Right cardiac atrium (tissue), 5 donors: ENCODE measurements around the gene RSRC1. TPM values are rescaled to one million over a fixed set of nuclear protein-coding genes. Genes with fewer than 3 reads are reported as not detected.
"Not testable (repeated sequence)": the region's sequence is repeated elsewhere in the genome, so short reads cannot be mapped to it uniquely, and the experiment has no call there.

Experiments
- ATAC-seq, 2 donors: fragments of 200-7000 bp; cut with Tn5 transposase; one replicate each; pipeline versions ENCODE4 v1.8.0 to v1.9.1; 2020; ENCODE audit warnings: moderate library complexity in 2 of 2, mild to moderate bottlenecking in 1 of 2
- DNase-seq, 3 donors: peaks; one replicate each; pipeline ENCODE4 v3.0.0-alpha.2; 2020
- H3K27ac ChIP-seq: one replicate; pipeline ENCODE4 v1.5.1; 2013; ENCODE audit warnings: mild to moderate bottlenecking, low read length, control low read depth, moderate library complexity
- H3K27me3 ChIP-seq: one replicate; pipeline ENCODE4 v1.6.1; 2013; ENCODE audit not compliant: control insufficient read depth, insufficient read depth
- H3K4me1 ChIP-seq: one replicate; pipeline ENCODE4 v1.6.1; 2013; ENCODE audit warnings: low read length; ENCODE audit not compliant: control insufficient read depth, insufficient read depth
- H3K4me3 ChIP-seq: one replicate; pipeline ENCODE4 v1.5.1; 2013; ENCODE audit warnings: low read length, control low read depth
- H3K9me3 ChIP-seq: one replicate; pipeline ENCODE4 v1.6.1; 2013; ENCODE audit warnings: low read length; ENCODE audit not compliant: control insufficient read depth
- WGBS: extraction: QIAGEN DNeasy Blood & Tissue Kit; methylation state at CpG from one replicate; pipeline ENCODE4 v1.1.7; 2013; 5-methylcytosine and 5-hydroxymethylcytosine counted together
- intact Hi-C, 4 donors: fragments of 100-400 bp; cut with DNase I; formaldehyde crosslinking; loops; one replicate each; pipeline versions ENCODE4 v1.11.0 to v1.14.0; 2022 to 2023
- polyA plus RNA-seq: library from polyadenylated mRNA; stranded (reverse); fragments of 200-250 nt; gene quantifications from one replicate; pipeline ENCODE4 v1.2.3, GENCODE V29; 2013
- total RNA-seq, 4 donors: library from RNA; stranded (reverse); fragmentation: NEBNext Ultra II Directional; extraction: Animal tissue kit (Norgen Biotek cat#: 25700); gene quantifications; one replicate each; pipeline ENCODE4 v1.2.1, GENCODE V29; 2021
- donor health status: healthy with polysubstance abuse.
- donor health status: DM: no; HTN: yes; CAD: no.
- donor health status: DM: no; HTN: no; CAD: no.
- donor health status: DM: no; HTN: yes; CAD: no; lungs with severe emphysema.
- donor health status: DM: yes; HTN: yes; CAD: no.

The RSRC1 gene
- total and polyA plus RNA-seq, 5 donors, result 23.0 to 31.0 (median 28.2) TPM

DNA sequence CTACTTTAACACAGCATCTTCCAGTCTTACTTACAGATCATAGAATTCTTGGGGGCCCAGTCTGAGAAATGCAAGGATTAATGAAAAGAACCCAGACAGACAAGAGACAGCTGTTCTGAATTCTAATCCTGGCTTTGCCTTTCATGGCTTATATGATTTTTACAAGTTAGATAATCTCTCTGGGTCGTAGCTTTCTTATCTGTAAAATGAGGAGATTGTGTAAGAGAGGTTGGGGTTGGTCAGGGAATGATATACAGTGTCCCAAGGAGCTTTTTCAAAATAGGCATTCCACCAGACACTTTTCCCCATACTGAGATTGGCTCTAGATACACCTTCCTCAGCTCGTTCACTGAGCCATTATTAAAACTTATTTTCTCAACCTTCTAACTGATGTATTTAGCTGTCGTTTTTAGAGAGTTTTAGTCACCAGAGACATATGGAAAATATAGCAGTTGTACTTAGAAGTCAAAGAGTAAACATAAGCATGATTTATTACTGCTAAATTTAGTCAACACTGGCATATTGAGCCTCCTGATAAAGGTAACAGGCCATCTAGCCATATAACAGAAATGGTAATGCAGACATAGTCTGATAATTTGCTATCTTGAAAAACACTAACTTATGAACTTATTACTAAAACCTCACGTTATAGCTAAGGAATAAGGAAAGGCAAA, 298.1 kb downstream of the RSRC1 start:
- WGBS, result 55% methylated on average over 4 of the region's 4 CpGs
- Histone ChIP-seq H3K9me3 (no peaks in the 10 kb centered on the region), H3K4me1 (no peaks in the 10 kb centered on the region), H3K4me3 (no peak overlapping the region), H3K27me3 (no peaks in the 10 kb centered on the region), H3K27ac (no peak overlapping the region)
- no peak for DNase-seq
- intact Hi-C loops, result no loop called here
- no peak for ATAC-seq

- H3K9me3 ChIP-seq, H3K27ac ChIP-seq, ATAC-seq, DNase-seq, H3K4me1 ChIP-seq, H3K4me3 ChIP-seq, H3K27me3 ChIP-seq, intact Hi-C loops: not testable (repeated sequence)
- 80% methylated on average over 5 of the region's 5 CpGs for WGBS
Observed at GRCh38 chr3:158408518-158408897, 298.6 kb downstream of the RSRC1 start.

GRCh38 chr3:158418035-158418434, 308.1 kb downstream of the RSRC1 start:
- no peak for DNase-seq
- no peak overlapping the region for H3K4me3 ChIP-seq
- intact Hi-C loops, result no loop called here
- H3K9me3 ChIP-seq, result no peaks in the 10 kb centered on the region
- H3K27ac ChIP-seq, result no peak overlapping the region
- no peaks in the 10 kb centered on the region for H3K4me1 ChIP-seq
- ATAC-seq, result no peak
- no peaks in the 10 kb centered on the region for H3K27me3 ChIP-seq

GRCh38 chr3:158419820-158420653, 310.1 kb downstream of the RSRC1 start:
- DNase-seq, result no peak
- no peaks in the 10 kb centered on the region for H3K9me3 ChIP-seq
- no peak overlapping the region for H3K27ac ChIP-seq
- 91% methylated on average over 5 of the region's 5 CpGs for WGBS
- no peak for ATAC-seq
- H3K4me3 ChIP-seq, result no peak overlapping the region
- intact Hi-C loops, result no loop called here
- no peaks in the 10 kb centered on the region for H3K4me1 ChIP-seq
- H3K27me3 ChIP-seq, result no peaks in the 10 kb centered on the region

- no peaks in the 10 kb centered on the region for H3K27me3 ChIP-seq
- no peak for ATAC-seq
- intact Hi-C loops, result no loop called here
Observed at GRCh38 chr3:158420654-158421396, 310.9 kb downstream of the RSRC1 start.

DNA sequence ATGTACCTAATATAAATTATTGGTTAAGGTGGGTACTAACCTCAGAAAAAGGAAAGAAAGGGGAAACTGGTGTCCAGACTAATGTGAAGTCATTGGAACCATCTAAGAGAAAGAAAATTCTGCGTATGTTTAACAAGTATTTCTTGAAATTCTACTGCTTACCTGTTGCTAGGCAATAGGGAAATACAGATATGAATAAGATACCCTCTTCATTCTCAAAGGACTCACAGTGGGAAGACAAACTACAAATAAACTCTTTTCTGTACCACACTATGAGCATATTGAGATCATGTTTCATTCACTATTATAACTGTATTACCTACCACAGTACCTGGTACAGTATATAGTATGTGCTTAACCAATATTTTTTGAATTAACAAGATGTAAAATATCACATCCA, 320.6 kb downstream of the RSRC1 start:
- no peak for DNase-seq
- intact Hi-C loops, result loop anchor here in 3 of 4 donors (5.0 to 10.0 kb wide), 3 partner anchors 813 to 818 kb away; no protein-coding TSS in a partner anchor
- no peaks in the 10 kb centered on the region for H3K9me3 ChIP-seq
- H3K4me3 ChIP-seq, result no peak overlapping the region
- no peaks in the 10 kb centered on the region for H3K4me1 ChIP-seq
- H3K27ac ChIP-seq, result no peak overlapping the region
- WGBS, result 89% methylated on average over 1 of the region's 1 CpG
- no peak for ATAC-seq
- H3K27me3 ChIP-seq, result no peaks in the 10 kb centered on the region

More at GRCh38 chr3:158420654-158421396, 310.9 kb downstream of the RSRC1 start:
- no peak for DNase-seq
- Histone ChIP-seq H3K4me1 (no peaks in the 10 kb centered on the region), H3K4me3 (no peak overlapping the region), H3K27ac (no peak overlapping the region), H3K9me3 (no peaks in the 10 kb centered on the region)
- WGBS, result 87% methylated on average over 3 of the region's 3 CpGs

- Histone ChIP-seq H3K27me3 (no peaks in the 10 kb centered on the region), H3K9me3 (no peaks in the 10 kb centered on the region), H3K4me1 (no peaks in the 10 kb centered on the region), H3K27ac (no peak overlapping the region), H3K4me3 (no peak overlapping the region)
- ATAC-seq, result no peak
- intact Hi-C loops, result loop anchor here in 3 of 4 donors (5.0 to 10.0 kb wide), 3 partner anchors 814 to 819 kb away; no protein-coding TSS in a partner anchor
- DNase-seq, result no peak
Observed at GRCh38 chr3:158430968-158431367, 321.1 kb downstream of the RSRC1 start.

DNA sequence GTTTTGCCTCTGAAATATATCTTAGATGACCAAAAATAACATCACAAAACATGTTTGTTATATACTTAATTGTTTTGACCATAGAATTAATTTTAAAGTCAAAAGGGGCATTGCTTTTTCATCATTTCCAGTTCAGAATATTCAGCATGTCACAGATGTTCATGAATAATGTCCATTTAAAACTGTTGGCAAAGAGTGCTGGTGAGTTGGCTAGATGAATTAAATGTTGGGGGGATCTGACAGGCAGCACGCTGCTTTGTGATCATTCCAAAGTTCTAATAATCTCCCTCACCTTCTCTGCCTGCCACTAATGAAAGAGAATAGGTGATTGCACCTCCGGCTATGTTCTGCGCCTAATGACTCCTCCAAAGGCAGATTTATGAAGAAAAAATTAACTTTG, 321.9 kb downstream of the RSRC1 start:
- Histone ChIP-seq H3K9me3 (no peaks in the 10 kb centered on the region), H3K4me1 (no peaks in the 10 kb centered on the region), H3K27ac (no peak overlapping the region), H3K4me3 (no peak overlapping the region), H3K27me3 (no peaks in the 10 kb centered on the region)
- ATAC-seq (no peak), DNase-seq (no peak)
- WGBS, result 92% methylated on average over 3 of the region's 3 CpGs
- intact Hi-C loops, result loop anchor here in 3 of 4 donors (5.0 to 10.0 kb wide), 3 partner anchors 815 to 820 kb away; no protein-coding TSS in a partner anchor

DNA sequence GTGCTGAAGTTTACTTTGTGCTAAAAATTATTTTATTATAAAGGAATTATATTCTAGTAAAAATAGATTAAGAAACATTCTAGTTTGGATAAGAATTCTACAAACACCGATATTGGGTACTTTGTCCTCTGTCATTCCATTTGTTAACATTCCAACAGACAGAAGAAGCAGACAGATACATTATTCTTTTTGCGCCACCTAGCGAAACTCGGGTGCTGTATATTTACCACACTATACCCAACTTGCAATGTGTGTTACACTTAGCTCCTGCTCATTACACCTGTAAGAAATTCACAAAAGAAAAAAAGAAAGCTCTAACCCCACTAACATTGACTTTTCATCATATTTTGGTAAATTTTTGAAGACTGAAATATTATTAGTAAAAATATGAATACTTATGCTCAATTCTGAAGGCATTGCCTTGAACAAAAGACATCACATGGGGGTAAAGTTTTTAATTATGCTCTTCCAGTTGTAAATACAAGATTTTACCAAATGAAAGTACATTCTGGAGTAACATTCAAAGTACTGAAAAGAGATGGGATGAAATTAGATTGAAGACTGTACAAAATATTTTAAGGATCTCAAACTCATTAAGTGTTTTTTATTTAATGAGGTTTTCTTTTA, 324.6 kb downstream of the RSRC1 start:
- ATAC-seq (peak; percentile 81 to 86), DNase-seq (peak in 2 of 3 donors; percentile 44 to 78)
- intact Hi-C loops, result loop anchor here (5.0 to 10.0 kb wide), 3 partner anchors 817 to 822 kb away; no protein-coding TSS in a partner anchor
- no peak overlapping the region for H3K4me3 ChIP-seq
- no peaks in the 10 kb centered on the region for H3K4me1 ChIP-seq
- H3K9me3 ChIP-seq, result no peaks in the 10 kb centered on the region
- WGBS, result 1% methylated on average over 4 of the region's 4 CpGs
- no peak overlapping the region for H3K27ac ChIP-seq
- no peaks in the 10 kb centered on the region for H3K27me3 ChIP-seq

DNA sequence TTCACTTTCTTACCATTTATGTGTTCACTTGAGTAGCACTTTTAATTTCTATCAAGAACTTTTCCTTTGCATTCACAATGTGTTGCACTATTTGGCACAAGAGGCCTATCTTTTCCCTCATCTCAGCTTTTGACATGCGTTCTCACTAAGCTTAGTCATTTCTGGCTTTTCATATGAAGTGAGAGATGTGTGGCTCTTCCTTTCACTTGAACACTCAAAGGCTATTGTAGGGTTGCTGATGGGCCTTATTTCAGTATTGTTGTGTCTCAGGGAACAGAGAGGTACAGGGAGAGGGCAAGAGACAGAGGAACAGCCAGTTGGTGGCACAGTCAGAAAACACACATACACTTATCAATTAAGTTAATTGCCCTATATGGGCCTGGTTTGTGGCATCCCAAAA, 333.7 kb downstream of the RSRC1 start:
- H3K4me1 ChIP-seq, result no peaks in the 10 kb centered on the region
- intact Hi-C loops, result no loop called here
- DNase-seq (no peak), ATAC-seq (no peak)
- H3K27me3 ChIP-seq, result no peaks in the 10 kb centered on the region
- 91% methylated on average over 1 of the region's 1 CpG for WGBS
- no peak overlapping the region for H3K4me3 ChIP-seq
- no peaks in the 10 kb centered on the region for H3K9me3 ChIP-seq
- no peak overlapping the region for H3K27ac ChIP-seq
